Measurements from ENCODE around the gene CXCL9.

- TF ChIP-seq POLR2A (IDR thresholded peaks at IDR 0.05) = no peak
- no peak for TF ChIP-seq CTCF (IDR thresholded peaks at IDR 0.05)
Measured at GRCh38 chr4:76013540-76013939, 6.2 kb upstream of the CXCL9 start.
